Measurements from ENCODE around the gene TMEM267.
"Not testable (repeated sequence)": the region's sequence is repeated elsewhere in the genome, so short reads cannot be mapped to it uniquely, and the experiment has no call there.

TMEM267 gene

DNA sequence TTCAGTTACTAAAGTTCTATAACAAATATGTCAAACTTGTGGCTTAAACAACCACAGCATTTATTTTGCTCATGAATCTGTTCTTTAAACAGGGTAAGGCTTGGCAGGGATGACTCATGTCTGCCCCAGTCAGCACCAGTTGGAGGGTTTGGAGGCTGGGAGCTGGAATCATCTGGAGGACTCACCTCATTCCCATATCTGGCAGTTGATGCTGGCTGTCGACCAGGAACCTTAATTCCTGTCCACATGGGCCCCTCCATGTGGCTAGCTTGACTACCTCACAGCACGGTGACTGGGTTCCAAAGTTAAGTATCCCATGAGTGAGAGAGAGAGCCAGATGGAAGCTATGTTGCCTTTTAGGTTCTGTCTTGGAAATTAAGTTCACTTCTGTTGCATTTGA, 57.7 kb downstream of the TMEM267 start:
- Histone ChIP-seq H3K14ac (ENCODE audit: low read length) (no peak overlapping the region), H2AK5ac (ENCODE audit: low read length) (no peak overlapping the region), H3K36me3 (ENCODE audit: control insufficient read depth in 1 of 2, insufficient read depth in 2 of 2, low read length in 2 of 2) (no peaks in the 10 kb centered on the region), H3K23ac (ENCODE audit: low read length) (no peak overlapping the region), H3K4me2 (ENCODE audit: low read length) (no peak overlapping the region), H3K4me1 (ENCODE audit: control insufficient read depth in 1 of 2, insufficient read depth in 2 of 2, low read length in 2 of 2) (peaks cover 2% of the 10 kb centered on the region in 2 experiments), H4K91ac (ENCODE audit: low read depth, low read length) (no peak overlapping the region), H2BK120ac (ENCODE audit: insufficient read depth, low read length, poor library complexity) (no peak overlapping the region), H3K9me3 (ENCODE audit: insufficient read depth, low read depth, low read length) (no peaks in the 10 kb centered on the region), H2BK5ac (ENCODE audit: low read depth, low read length, poor library complexity) (no peak overlapping the region), H3K27ac (ENCODE audit: low read depth, low read length) (no peak overlapping the region), H3K4me3 (ENCODE audit: low read depth, low read length) (no peak overlapping the region), H3K18ac (ENCODE audit: low read length) (no peak overlapping the region), H4K8ac (ENCODE audit: low read depth, low read length) (no peak overlapping the region), H3K79me2 (ENCODE audit: control insufficient read depth, insufficient read depth, low read length, poor library complexity) (no peaks in the 10 kb centered on the region), H3K9ac (ENCODE audit: low read length) (no peak overlapping the region), H3K4ac (ENCODE audit: low read depth, low read length) (no peak overlapping the region), H2BK12ac (ENCODE audit: low read length) (peak overlapping the region; percentile 68), H4K12ac (ENCODE audit: low read depth, low read length) (no peak overlapping the region), H3K79me1 (ENCODE audit: low read length) (no peaks in the 10 kb centered on the region), H2AFZ (ENCODE audit: insufficient read depth, low read length, poor library complexity) (no peak overlapping the region), H3K27me3 (ENCODE audit: insufficient read depth, low read length) (no peaks in the 10 kb centered on the region)
- WGBS (ENCODE audit: extremely low coverage, insufficient coverage, insufficient read length) = no CpG with 5 or more reads among the region's 2 CpGs
- no peak for DNase-seq

DNA sequence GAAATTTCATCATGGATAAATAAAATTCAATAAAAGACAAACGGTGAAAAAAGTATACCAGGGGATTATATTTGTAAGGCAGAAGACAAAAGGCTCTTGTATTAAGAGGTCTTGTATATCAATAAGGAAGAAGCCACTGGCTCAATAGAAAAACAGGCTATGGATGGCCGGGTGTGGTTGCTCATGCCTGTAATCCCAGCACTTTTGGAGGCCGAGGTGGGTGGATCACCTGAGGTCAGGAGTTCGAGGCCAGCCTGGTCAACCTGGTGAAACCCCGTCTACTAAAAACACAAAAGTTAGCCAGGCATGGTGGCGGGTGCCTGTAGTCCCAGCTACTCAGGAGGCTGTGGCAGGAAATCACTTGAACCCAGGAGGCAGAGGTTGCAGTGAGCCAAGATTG, 60.6 kb downstream of the TMEM267 start:
- H3K27ac ChIP-seq (ENCODE audit: low read depth, low read length); H2BK12ac ChIP-seq (ENCODE audit: low read length); H3K4ac ChIP-seq (ENCODE audit: low read depth, low read length); H3K9ac ChIP-seq (ENCODE audit: low read length); H3K18ac ChIP-seq (ENCODE audit: low read length); H3K9me3 ChIP-seq (ENCODE audit: insufficient read depth, low read depth, low read length); H3K79me1 ChIP-seq (ENCODE audit: low read length); H3K4me2 ChIP-seq (ENCODE audit: low read length); H3K27me3 ChIP-seq (ENCODE audit: insufficient read depth, low read length); H2BK120ac ChIP-seq (ENCODE audit: insufficient read depth, low read length, poor library complexity); H3K79me2 ChIP-seq (ENCODE audit: control insufficient read depth, insufficient read depth, low read length, poor library complexity); H3K4me1 ChIP-seq (ENCODE audit: control insufficient read depth in 1 of 2, insufficient read depth in 2 of 2, low read length in 2 of 2); H2BK5ac ChIP-seq (ENCODE audit: low read depth, low read length, poor library complexity); DNase-seq; H2AK5ac ChIP-seq (ENCODE audit: low read length); H4K8ac ChIP-seq (ENCODE audit: low read depth, low read length); H4K12ac ChIP-seq (ENCODE audit: low read depth, low read length); H3K36me3 ChIP-seq (ENCODE audit: control insufficient read depth in 1 of 2, insufficient read depth in 2 of 2, low read length in 2 of 2); H3K23ac ChIP-seq (ENCODE audit: low read length); H3K4me3 ChIP-seq (ENCODE audit: low read depth, low read length); H3K14ac ChIP-seq (ENCODE audit: low read length); H2AFZ ChIP-seq (ENCODE audit: insufficient read depth, low read length, poor library complexity); H4K91ac ChIP-seq (ENCODE audit: low read depth, low read length): not testable (repeated sequence)
- no CpG with 5 or more reads among the region's 6 CpGs for WGBS (ENCODE audit: extremely low coverage, insufficient coverage, insufficient read length)

DNA sequence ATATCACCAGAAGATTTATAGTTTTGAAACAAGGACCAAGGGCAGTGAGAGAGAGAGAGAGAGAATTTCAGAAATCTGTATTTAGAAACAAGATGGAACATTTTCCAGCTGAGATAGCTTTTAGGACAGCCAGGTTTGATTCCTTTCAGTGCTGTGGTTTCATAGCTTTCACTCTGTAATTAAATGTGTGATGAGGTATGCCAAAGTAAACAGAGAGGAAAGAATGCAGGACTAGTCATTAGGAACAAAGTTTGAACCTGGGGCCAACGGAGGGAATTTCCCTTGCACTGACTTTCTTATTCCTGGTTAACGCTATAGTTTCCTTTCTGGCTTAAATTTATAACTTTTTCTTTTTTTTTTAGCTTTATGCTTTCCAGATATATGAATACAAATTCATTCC, 61.5 kb downstream of the TMEM267 start:
- Histone ChIP-seq H2BK120ac (ENCODE audit: insufficient read depth, low read length, poor library complexity) (no peak overlapping the region), H3K27me3 (ENCODE audit: insufficient read depth, low read length) (no peaks in the 10 kb centered on the region), H4K91ac (ENCODE audit: low read depth, low read length) (no peak overlapping the region), H3K79me1 (ENCODE audit: low read length) (no peaks in the 10 kb centered on the region), H4K8ac (ENCODE audit: low read depth, low read length) (no peak overlapping the region), H3K4me3 (ENCODE audit: low read depth, low read length) (no peak overlapping the region), H2BK5ac (ENCODE audit: low read depth, low read length, poor library complexity) (no peak overlapping the region), H2AFZ (ENCODE audit: insufficient read depth, low read length, poor library complexity) (no peak overlapping the region), H3K14ac (ENCODE audit: low read length) (no peak overlapping the region), H2BK12ac (ENCODE audit: low read length) (no peak overlapping the region), H3K36me3 (ENCODE audit: control insufficient read depth in 1 of 2, insufficient read depth in 2 of 2, low read length in 2 of 2) (no peaks in the 10 kb centered on the region), H3K27ac (ENCODE audit: low read depth, low read length) (no peak overlapping the region), H3K9me3 (ENCODE audit: insufficient read depth, low read depth, low read length) (no peaks in the 10 kb centered on the region), H4K12ac (ENCODE audit: low read depth, low read length) (no peak overlapping the region), H3K23ac (ENCODE audit: low read length) (no peak overlapping the region), H3K4ac (ENCODE audit: low read depth, low read length) (no peak overlapping the region), H3K4me1 (ENCODE audit: control insufficient read depth in 1 of 2, insufficient read depth in 2 of 2, low read length in 2 of 2) (no peaks in the 10 kb centered on the region), H3K18ac (ENCODE audit: low read length) (no peak overlapping the region), H3K4me2 (ENCODE audit: low read length) (no peak overlapping the region), H3K79me2 (ENCODE audit: control insufficient read depth, insufficient read depth, low read length, poor library complexity) (no peaks in the 10 kb centered on the region), H3K9ac (ENCODE audit: low read length) (no peak overlapping the region), H2AK5ac (ENCODE audit: low read length) (no peak overlapping the region)
- no CpG with 5 or more reads among the region's 2 CpGs for WGBS (ENCODE audit: extremely low coverage, insufficient coverage, insufficient read length)
- DNase-seq = no peak

DNA sequence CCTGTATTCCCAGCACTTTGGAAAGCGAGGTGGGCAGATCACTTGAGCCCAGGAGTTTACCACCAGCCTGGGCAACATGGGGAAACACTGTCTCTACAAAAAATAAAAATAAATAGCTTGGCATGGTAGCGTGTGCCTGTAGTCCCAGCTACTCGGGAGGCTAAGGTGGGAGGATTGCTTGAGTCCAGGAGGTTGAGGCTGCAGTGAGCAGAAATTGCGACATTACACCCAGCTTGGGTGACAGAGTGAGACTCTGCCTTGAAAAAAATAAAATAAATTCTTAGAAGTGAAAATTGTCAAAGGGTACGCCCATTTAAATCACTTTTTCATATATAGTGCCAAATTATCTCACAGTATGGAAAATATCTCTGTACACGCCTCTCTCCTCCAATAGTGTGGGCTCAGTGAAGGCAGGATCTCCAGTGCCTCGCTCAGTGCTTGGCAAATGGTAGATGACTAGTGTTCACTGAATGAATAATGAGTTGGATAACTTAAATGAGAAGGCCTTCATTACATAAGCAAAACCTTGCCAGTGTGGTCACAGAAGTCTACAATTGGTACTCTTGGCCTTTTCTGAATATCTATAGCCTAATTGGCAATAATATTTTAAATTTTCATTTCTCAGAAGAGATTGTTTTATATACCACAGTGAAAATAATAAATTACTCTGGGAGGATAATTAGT, 62.1 kb downstream of the TMEM267 start:
- Histone ChIP-seq H3K4ac (ENCODE audit: low read depth, low read length) (no peak overlapping the region), H3K4me3 (ENCODE audit: low read depth, low read length) (no peak overlapping the region), H2AK5ac (ENCODE audit: low read length) (no peak overlapping the region), H2BK12ac (ENCODE audit: low read length) (no peak overlapping the region), H3K4me1 (ENCODE audit: control insufficient read depth in 1 of 2, insufficient read depth in 2 of 2, low read length in 2 of 2) (no peaks in the 10 kb centered on the region), H3K23ac (ENCODE audit: low read length) (no peak overlapping the region), H2BK5ac (ENCODE audit: low read depth, low read length, poor library complexity) (no peak overlapping the region), H3K14ac (ENCODE audit: low read length) (no peak overlapping the region), H2BK120ac (ENCODE audit: insufficient read depth, low read length, poor library complexity) (no peak overlapping the region), H3K9me3 (ENCODE audit: insufficient read depth, low read depth, low read length) (no peaks in the 10 kb centered on the region), H4K91ac (ENCODE audit: low read depth, low read length) (no peak overlapping the region), H3K79me2 (ENCODE audit: control insufficient read depth, insufficient read depth, low read length, poor library complexity) (no peaks in the 10 kb centered on the region), H3K27ac (ENCODE audit: low read depth, low read length) (no peak overlapping the region), H3K36me3 (ENCODE audit: control insufficient read depth in 1 of 2, insufficient read depth in 2 of 2, low read length in 2 of 2) (no peaks in the 10 kb centered on the region), H4K12ac (ENCODE audit: low read depth, low read length) (no peak overlapping the region), H3K18ac (ENCODE audit: low read length) (no peak overlapping the region), H3K79me1 (ENCODE audit: low read length) (no peaks in the 10 kb centered on the region), H3K4me2 (ENCODE audit: low read length) (no peak overlapping the region), H3K9ac (ENCODE audit: low read length) (no peak overlapping the region), H4K8ac (ENCODE audit: low read depth, low read length) (no peak overlapping the region), H3K27me3 (ENCODE audit: insufficient read depth, low read length) (no peaks in the 10 kb centered on the region), H2AFZ (ENCODE audit: insufficient read depth, low read length, poor library complexity) (no peak overlapping the region)
- no peak for DNase-seq
- no CpG with 5 or more reads among the region's 7 CpGs for WGBS (ENCODE audit: extremely low coverage, insufficient coverage, insufficient read length)

Measured in trophoblast cell (in vitro differentiated cells and primary cell).